SK-N-MC (cell line): Measurements from ENCODE around the gene ITGB3BP.

Source experiments
- EZH2 ChIP-seq: fragments of 200-600 bp; sonication (generic); IDR thresholded peaks from one replicate; pipeline ENCODE4 v1.6.1; 2017; ENCODE audit warnings: antibody characterized with exemption
- FOXP2 ChIP-seq: optimal IDR thresholded peaks from 2 replicates; pipeline ENCODE3; 2011; ENCODE audit warnings: mild to moderate bottlenecking, moderate library complexity; ENCODE audit not compliant: insufficient read depth; ENCODE audit errors: extremely low read length, control extremely low read depth
- POLR2AphosphoS5 ChIP-seq: IDR thresholded peaks from 2 replicates; pipeline ENCODE4 v1.6.1; 2012; ENCODE audit warnings: mild to moderate bottlenecking, low read depth, low read length, borderline replicate concordance

- TF ChIP-seq POLR2AphosphoS5 = no peak
- no peak for TF ChIP-seq EZH2
- TF ChIP-seq FOXP2 = no peak
Observed at GRCh38 chr1:63523738-63524137, 713 bp upstream of the ITGB3BP start.
